ENCODE measurements around the gene C1QTNF3.
"Not testable (repeated sequence)": the region's sequence is repeated elsewhere in the genome, so short reads cannot be mapped to it uniquely, and the experiment has no call there.

C1QTNF3 gene

GRCh38 chr5:34012791-34013190 lies 30.2 kb downstream of the C1QTNF3 start:
- Mint-ChIP-seq H3K27me3 (ENCODE audit: low read depth) (no peaks in the 10 kb centered on the region), H3K4me1 (peaks cover 28% of the 10 kb centered on the region), H3K27ac (peak overlapping the region in 1 of 3 experiments; percentile 72), H3K4me3 (no peak overlapping the region), H3K36me3 (ENCODE audit: low read depth) (peaks cover 5% of the 10 kb centered on the region), H3K9me3 (no peaks in the 10 kb centered on the region)
- TF ChIP-seq CTCF (IDR thresholded peaks at IDR 0.05; ENCODE audit: unreplicated experiment in 3 of 3) = no peak

- Mint-ChIP-seq H3K4me3 (no peak overlapping the region), H3K27ac (no peak overlapping the region), H3K4me1 (peaks cover 33% of the 10 kb centered on the region), H3K36me3 (ENCODE audit: low read depth) (no peaks in the 10 kb centered on the region), H3K27me3 (ENCODE audit: low read depth) (no peaks in the 10 kb centered on the region), H3K9me3 (no peaks in the 10 kb centered on the region)
- no peak for TF ChIP-seq CTCF (IDR thresholded peaks at IDR 0.05; ENCODE audit: unreplicated experiment in 3 of 3)
These were observed 31.5 kb downstream of the C1QTNF3 start for GRCh38 chr5:34011536-34011935.

GRCh38 chr5:34010146-34010545 lies 32.9 kb downstream of the C1QTNF3 start:
- not testable (repeated sequence) for H3K27me3 Mint-ChIP-seq (ENCODE audit: low read depth); H3K36me3 Mint-ChIP-seq (ENCODE audit: low read depth); H3K9me3 Mint-ChIP-seq; H3K4me3 Mint-ChIP-seq
- H3K4me1 Mint-ChIP-seq = peaks cover 37% of the 10 kb centered on the region
- H3K27ac Mint-ChIP-seq = peak overlapping the region; percentile 99 to 100 (median 99)

- Mint-ChIP-seq H3K27ac (peak overlapping the region; percentile 99 to 100 (median 99)), H3K4me1 (peaks cover 38% of the 10 kb centered on the region), H3K9me3 (no peaks in the 10 kb centered on the region), H3K36me3 (ENCODE audit: low read depth) (peaks cover 9% of the 10 kb centered on the region), H3K4me3 (peak overlapping the region in 2 of 3 experiments; percentile 96 to 98), H3K27me3 (ENCODE audit: low read depth) (no peaks in the 10 kb centered on the region)
- no peak for TF ChIP-seq CTCF (IDR thresholded peaks at IDR 0.05; ENCODE audit: unreplicated experiment in 3 of 3)
These were observed 33.4 kb downstream of the C1QTNF3 start for GRCh38 chr5:34009610-34010009.

GRCh38 chr5:34008802-34009201 lies 34.2 kb downstream of the C1QTNF3 start:
- Mint-ChIP-seq H3K27ac (peak overlapping the region; percentile 99 to 100 (median 99)), H3K9me3 (no peaks in the 10 kb centered on the region), H3K36me3 (ENCODE audit: low read depth) (peaks cover 18% of the 10 kb centered on the region), H3K27me3 (ENCODE audit: low read depth) (no peaks in the 10 kb centered on the region), H3K4me1 (peaks cover 41% of the 10 kb centered on the region), H3K4me3 (peak overlapping the region; percentile 86 to 98 (median 96))
- no peak for TF ChIP-seq CTCF (IDR thresholded peaks at IDR 0.05; ENCODE audit: unreplicated experiment in 3 of 3)

- TF ChIP-seq CTCF (IDR thresholded peaks at IDR 0.05; ENCODE audit: unreplicated experiment in 3 of 3) = no peak
- H3K9me3 Mint-ChIP-seq = no peaks in the 10 kb centered on the region
- H3K27me3 Mint-ChIP-seq (ENCODE audit: low read depth) = no peaks in the 10 kb centered on the region
- H3K4me3 Mint-ChIP-seq = peak within 1 kb of the TSS; percentile 86 to 98 (median 96)
- peaks cover 26% of the 10 kb centered on the region for H3K36me3 Mint-ChIP-seq (ENCODE audit: low read depth)
- H3K27ac Mint-ChIP-seq = peak within 1 kb of the TSS; percentile 99 to 100 (median 99)
- peaks cover 45% of the 10 kb centered on the region for H3K4me1 Mint-ChIP-seq
These were observed 35.1 kb downstream of the C1QTNF3 start, which contains the start of gene AMACR for GRCh38 chr5:34007621-34008600. AMACR (minus strand) TSS chr5:34008050; CDS start chr5:34008019, 31 bp downstream.
